HL-60 (cell line): Measurements from ENCODE around the gene EIF4EBP2.
A peak's percentile ranks its signal among the peaks of the same experiment; 100 is the strongest.

Experiments used
- DNase-seq, 2 experiments: peaks; one replicate each; pipeline ENCODE4 v3.0.0-alpha.2; 2010 to 2020; ENCODE audit warnings: low read depth in 1 of 2, low spot score in 1 of 2
- H3K27ac ChIP-seq: fragments of 250-450 bp; sonication (Bioruptor Pico); replicated peaks from 2 replicates; pipeline ENCODE4 v1.5.1; 2020; ENCODE audit warnings: mild to moderate bottlenecking, moderate library complexity
- H3K27me3 ChIP-seq: fragments of 250-450 bp; sonication (Bioruptor Pico); 2 replicates; pipeline ENCODE4 v1.5.1; 2021; ENCODE audit warnings: mild to moderate bottlenecking, moderate library complexity; ENCODE audit not compliant: insufficient read depth, poor library complexity, severe bottlenecking
- H3K4me3 ChIP-seq: replicated peaks from 2 replicates; pipeline ENCODE4 v1.5.1; 2011; ENCODE audit warnings: mild to moderate bottlenecking, control low read depth, low read length; ENCODE audit not compliant: insufficient read depth
- CTCF ChIP-seq: IDR thresholded peaks from one replicate; pipeline ENCODE4 v1.5.1; 2011; ENCODE audit warnings: low read length, control low read depth, inconsistent platforms; ENCODE audit not compliant: insufficient read depth
- GABPA ChIP-seq: IDR thresholded peaks from 2 replicates; pipeline ENCODE4 v1.6.1; 2012; ENCODE audit warnings: low read depth
- POLR2AphosphoS5 ChIP-seq: IDR thresholded peaks from 2 replicates; pipeline ENCODE4 v1.6.1; 2012; ENCODE audit warnings: low read depth
- REST ChIP-seq: IDR thresholded peaks from 2 replicates; pipeline ENCODE4 v1.6.1; 2012; ENCODE audit warnings: low read depth; ENCODE audit not compliant: insufficient replicate concordance
- SPI1 ChIP-seq: IDR thresholded peaks from 2 replicates; pipeline ENCODE4 v1.6.1; 2012; ENCODE audit warnings: low read depth, mild to moderate bottlenecking, borderline replicate concordance
- long read RNA-seq: library from polyadenylated mRNA; unstranded; transcript quantifications from one replicate; pipeline ENCODE4 v2.0.0, GENCODE V29; 2020

The EIF4EBP2 gene, protein sequence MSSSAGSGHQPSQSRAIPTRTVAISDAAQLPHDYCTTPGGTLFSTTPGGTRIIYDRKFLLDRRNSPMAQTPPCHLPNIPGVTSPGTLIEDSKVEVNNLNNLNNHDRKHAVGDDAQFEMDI
- long read RNA-seq, full-length matches to known transcripts = 134 of 190 reads
- long read RNA-seq, partial matches to known transcripts = 35 of 190 reads
- long read RNA-seq, other reads (novel, unspliced or antisense) = 21 of 190 reads

DNA sequence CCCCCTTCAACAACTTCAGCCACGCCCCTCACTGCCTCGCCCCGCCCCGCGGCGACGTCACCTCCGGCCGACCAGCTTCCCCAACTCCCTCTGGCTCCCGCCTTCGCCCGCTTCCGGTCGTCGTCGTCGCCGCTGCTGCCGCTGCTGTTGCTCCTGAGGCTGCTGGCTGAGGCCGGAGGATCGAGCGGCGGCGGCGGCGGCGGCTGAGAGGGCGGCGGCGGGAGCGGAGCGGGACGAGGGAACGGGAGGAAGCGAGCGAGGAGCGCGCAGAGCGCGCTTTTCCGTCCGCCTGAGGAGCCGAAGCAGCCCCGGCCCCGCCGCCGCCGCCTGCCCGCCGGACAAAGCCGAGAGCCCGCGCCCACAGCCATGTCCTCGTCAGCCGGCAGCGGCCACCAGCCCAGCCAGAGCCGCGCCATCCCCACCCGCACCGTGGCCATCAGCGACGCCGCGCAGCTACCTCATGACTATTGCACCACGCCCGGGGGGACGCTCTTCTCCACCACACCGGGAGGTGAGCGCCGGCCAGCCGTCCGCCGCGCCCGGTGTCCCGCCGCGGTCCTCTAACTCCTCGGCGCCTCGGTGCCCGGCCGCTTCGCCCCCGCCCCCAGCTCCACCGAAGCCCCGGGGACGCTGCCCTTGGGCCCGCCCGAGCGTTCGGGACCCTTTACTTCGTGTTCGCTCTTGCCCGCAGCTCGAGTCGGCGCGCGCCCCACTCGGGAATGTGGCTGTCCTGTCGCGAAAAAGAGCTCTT lies at the start of gene EIF4EBP2:
EIF4EBP2 (plus strand) TSS at position 110 of the 751 bp plus-strand sequence; CDS start at position 367, 257 bp downstream.
- peak; percentile 90 to 98 for DNase-seq
- peak within 1 kb of the TSS; percentile 70 for H3K27ac ChIP-seq
- TF ChIP-seq REST = peak; percentile 54
- TF ChIP-seq GABPA = peak; percentile 81
- TF ChIP-seq SPI1 = peak; percentile 24; the same call in 1 of the 2 replicates
- peak; percentile 94 for TF ChIP-seq POLR2AphosphoS5
- TF ChIP-seq CTCF = no peak

DNA sequence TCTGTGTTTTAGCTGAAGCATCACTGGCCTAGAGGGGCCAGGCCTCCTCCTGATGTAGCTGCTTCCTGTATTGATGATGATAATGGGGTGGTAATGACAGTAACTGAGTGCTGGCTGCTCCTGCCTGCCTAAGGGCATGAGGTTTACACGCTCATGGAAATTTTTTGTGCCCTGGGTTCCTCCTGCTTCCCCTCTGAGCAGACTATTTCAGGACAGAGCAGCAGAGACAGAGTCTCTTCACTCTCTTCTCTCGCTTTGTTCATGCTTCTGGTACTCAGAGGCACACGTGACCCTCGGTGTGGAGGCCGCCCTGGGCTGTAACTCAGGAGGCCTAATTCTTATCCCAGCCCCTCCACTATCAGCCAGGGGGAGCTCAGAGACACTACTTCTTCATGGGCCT lies 49.4 kb upstream of the EIF4EBP2 start:
- H3K27me3 ChIP-seq = no peaks in the 10 kb centered on the region
- no peak for DNase-seq
- no peak for TF ChIP-seq SPI1
- no peak for TF ChIP-seq GABPA
- no peak overlapping the region for H3K4me3 ChIP-seq
- no peak overlapping the region for H3K27ac ChIP-seq

More for the DNA sequence above, at the start of gene EIF4EBP2:
- Histone ChIP-seq H3K27me3 (no peaks in the 10 kb centered on the region), H3K4me3 (peak within 1 kb of the TSS; percentile 70)

- DNase-seq = peak; percentile 23 to 70
- peak; percentile 61 for TF ChIP-seq SPI1
- no peak for TF ChIP-seq POLR2AphosphoS5
- no peak overlapping the region for H3K4me3 ChIP-seq
- no peaks in the 10 kb centered on the region for H3K27me3 ChIP-seq
- no peak overlapping the region for H3K27ac ChIP-seq
Observed at GRCh38 chr10:70355051-70356021, 48.6 kb upstream of the EIF4EBP2 start.

DNA sequence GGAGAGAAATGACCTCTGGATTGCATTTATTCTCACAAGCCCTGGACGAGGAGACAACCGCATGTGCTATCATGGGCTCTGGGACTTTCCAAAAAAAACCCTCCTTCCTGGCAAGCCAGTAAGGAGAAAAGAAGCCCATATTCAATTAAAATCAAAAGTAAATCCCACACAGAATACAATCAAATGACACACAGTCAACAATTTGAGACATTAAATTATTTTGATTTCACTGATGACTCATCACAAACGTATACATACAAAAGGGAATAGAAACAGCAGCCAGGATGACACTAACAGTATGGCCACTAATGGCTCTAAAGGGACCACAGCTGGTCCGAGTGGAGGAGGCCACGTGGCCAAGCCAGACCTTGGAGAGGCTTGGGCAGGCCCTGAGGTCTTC lies 46.4 kb upstream of the EIF4EBP2 start:
- H3K27ac ChIP-seq = no peak overlapping the region
- H3K4me3 ChIP-seq = no peak overlapping the region
- no peak for TF ChIP-seq SPI1
- no peak for TF ChIP-seq POLR2AphosphoS5
- no peak for TF ChIP-seq GABPA
- no peak for TF ChIP-seq REST
- TF ChIP-seq CTCF = no peak
- DNase-seq = no peak
- H3K27me3 ChIP-seq = no peaks in the 10 kb centered on the region
